Activated gamma-delta T cell treated with Interleukin-2 at 50 U/mL for 16 hours (primary cell): ENCODE results near the gene ANKRD60.
A peak's percentile ranks its signal among the peaks of the same experiment; 100 is the strongest.

Experiments used
- DNase-seq: peaks from one replicate; pipeline ENCODE4 v3.0.0-alpha.2; 2020

ANKRD60 gene

DNA sequence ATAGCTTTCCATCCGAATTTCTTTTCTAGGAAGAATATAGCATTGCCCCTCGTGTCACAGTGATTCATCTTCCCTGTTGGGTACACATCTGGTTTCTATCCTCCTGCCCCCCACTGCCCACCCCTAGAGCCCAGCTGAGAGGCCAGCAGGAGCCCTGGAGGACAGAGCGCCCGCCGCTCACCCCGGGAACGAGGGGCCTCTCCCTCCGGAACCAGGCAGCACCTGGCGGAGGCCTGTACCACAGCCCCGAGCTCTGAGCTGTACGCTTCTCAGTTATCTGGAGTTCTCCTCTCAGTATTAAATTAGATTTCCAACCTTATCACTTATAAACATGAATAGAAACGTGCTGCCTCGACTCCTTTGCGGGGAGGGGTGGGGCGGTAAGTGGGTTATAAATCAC is 6.0 kb downstream of the ANKRD60 start:
- DNase-seq, result no peak

DNA sequence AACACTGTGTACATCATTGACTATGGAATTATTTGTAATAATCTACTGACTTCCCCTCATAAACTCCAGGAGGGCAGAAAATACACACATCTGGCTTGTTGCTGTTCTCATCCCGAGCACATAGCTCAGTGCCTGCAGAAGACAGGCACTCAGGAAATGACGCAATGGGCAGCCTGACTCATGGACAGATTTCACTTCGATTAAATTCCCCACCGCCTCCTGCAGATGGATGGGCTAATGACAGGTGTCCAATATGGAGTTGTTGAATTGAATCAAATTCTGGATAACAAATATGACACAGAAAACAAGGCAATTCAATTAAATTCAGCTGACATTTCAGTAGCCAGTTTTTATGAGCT is 9.1 kb downstream of the ANKRD60 start:
- no peak for DNase-seq

DNA sequence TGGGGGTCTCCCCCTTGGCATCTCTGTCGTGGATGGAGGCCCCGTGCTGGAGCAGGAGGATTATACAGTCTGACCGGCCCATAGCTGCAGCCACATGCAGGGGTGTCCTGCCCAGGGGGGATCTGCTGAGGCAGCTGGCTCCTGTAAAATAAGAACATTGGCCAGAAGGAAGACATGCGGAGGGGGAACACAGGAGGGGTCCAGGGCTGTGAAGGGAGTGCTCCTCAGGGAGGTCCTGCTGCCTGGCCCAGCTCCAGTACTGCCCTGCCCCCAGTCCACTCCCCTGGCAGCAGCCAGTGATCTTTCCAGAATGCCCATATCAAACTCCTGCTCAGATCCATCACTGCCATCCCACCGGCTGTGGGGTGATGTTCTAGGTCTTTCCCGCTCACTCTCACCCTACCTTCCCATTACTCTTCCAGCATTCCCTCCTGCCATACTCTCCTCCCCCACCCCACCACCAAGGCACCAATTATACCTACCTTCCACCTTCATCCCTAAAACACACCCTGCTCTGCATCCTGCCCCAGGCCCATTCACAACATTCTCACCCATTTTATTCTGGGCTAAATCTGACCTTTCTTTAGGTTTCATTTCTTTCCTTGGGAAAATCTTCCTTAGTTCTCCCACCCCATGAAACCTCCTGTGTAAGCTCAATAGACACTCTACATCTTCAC is 9.7 kb downstream of the ANKRD60 start:
- DNase-seq, result no peak

DNA sequence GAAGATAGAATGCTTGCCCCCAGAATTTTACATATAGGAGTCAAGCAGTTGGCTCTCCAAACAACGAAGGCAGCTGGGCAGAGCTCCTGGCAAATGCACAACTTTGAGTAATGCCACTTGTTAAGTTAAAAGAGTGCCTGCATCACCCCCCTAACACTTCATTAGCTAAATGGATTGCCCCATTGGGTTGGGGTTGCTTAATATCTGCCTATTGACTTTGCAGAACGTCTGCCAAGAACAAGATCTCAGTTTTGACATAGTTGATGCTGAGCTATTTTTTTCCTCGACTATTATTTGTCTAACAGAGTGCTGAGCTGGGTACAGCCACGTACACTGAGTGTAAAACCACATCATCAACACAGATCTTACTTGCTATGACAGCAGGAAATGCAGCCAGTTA is 12.1 kb downstream of the ANKRD60 start:
- no peak for DNase-seq

DNA sequence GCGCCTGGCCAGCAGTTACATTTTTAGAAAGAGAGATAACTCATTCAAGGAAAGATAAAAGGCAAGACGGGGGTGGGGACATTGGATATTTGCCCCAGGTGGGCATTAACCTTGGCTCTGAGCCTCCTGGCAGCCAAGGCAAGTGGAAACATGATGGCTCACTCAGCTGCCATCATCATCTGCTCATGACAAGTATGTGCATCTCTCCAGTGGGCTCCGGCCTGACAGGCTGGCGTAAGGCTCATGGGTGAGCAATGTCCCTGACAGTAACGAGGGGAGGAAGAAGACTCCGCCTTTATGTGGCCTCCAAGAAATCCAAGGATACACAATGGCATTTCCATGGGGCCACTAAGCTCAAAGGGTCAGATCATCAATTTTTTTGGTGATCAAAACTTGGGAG is 13.3 kb downstream of the ANKRD60 start:
- DNase-seq, result no peak

DNA sequence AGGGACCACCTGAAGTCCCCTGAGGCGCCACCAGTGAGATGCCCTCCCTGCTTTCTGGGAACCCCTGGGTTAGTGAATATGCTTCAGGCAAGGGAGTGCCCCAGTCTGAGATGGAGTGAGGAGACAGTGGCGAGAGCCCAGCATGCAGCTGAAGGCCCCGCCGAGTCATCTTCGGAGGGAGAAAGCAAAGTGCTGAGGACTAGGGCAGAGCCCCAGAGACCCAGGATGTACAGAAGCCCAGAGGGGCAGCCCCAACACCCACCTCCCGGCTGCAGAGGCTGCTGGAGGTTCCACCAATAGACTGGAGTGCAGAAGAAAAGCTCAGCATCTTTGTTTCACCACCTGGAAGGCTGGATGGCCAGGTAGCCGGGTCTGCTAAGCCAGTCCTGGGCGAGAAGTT is 14.1 kb downstream of the ANKRD60 start:
- no peak for DNase-seq

DNA sequence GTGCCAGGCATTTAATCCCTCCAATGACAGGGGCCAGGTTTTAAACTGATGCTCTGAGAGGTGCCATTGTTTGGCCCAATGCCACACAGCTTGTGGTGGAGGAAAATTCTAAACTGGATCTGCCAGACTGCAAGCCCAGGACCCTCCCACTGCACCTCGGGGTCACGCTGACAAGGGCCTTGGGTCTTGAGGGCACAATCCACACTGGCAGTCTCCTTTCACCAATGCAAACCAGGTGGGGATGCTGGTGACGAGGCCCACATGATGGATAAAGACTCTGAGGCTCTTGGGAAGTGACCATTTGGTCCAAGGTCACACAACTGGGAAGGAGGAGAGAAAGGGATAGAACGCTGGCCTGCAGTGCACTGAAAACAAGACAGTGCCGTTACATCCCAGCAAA is 14.7 kb downstream of the ANKRD60 start:
- no peak for DNase-seq

DNA sequence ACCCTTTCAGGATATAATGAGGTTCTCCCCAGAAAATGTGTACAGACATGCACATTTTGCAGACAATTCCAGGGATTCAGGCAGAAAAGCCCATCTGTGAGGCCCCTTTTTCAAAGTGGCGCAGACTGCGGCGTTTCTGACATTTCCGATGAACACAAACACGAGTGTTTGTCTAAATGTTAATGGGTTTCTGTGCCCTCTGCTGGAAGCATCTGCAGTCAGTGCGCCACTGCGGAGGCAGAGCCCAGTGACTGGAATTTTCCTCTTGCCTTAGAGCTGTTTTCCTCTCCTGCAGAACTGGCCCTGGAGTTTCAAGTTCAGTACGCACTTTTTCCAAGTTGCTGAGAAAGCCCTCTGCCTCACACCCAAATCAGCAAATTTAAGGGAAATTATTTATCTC is 15.3 kb downstream of the ANKRD60 start:
- DNase-seq, result no peak

DNA sequence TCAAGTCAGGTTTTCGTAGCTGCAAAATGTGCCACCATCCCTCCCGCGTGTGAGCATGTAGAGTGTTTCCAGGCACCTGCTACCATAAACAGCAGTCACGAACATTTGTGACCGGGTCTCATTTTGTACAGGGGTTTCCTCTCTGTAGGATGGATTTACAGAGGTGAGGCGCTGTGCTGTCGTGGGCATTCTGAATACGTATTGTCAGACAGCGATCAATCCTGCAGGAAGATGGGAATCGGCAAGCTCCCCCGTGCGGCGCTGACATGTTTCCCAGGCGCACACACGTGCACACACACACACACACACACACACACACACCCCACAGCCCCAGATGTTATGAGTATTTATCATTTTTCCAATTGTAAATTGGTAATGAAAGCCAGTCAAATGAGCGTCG is 15.8 kb downstream of the ANKRD60 start:
- no peak for DNase-seq

DNA sequence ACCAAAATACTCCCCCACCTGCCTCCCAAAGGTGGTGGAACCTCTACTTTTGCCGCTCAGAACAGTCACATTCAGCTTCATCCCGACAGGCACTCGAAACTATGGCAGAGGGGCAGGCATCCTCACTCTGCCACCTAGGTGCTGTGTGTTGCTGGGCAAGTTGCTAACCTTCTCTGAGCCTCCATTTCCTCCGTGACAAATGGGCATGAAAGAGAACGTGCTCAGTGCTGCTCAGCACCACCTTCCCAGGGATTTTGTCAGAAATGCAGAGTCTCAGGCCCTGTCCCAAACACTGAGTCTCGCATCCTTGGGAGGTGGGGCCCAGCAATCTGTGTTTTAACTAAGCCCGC is 18.1 kb downstream of the ANKRD60 start:
- DNase-seq, result no peak

DNA sequence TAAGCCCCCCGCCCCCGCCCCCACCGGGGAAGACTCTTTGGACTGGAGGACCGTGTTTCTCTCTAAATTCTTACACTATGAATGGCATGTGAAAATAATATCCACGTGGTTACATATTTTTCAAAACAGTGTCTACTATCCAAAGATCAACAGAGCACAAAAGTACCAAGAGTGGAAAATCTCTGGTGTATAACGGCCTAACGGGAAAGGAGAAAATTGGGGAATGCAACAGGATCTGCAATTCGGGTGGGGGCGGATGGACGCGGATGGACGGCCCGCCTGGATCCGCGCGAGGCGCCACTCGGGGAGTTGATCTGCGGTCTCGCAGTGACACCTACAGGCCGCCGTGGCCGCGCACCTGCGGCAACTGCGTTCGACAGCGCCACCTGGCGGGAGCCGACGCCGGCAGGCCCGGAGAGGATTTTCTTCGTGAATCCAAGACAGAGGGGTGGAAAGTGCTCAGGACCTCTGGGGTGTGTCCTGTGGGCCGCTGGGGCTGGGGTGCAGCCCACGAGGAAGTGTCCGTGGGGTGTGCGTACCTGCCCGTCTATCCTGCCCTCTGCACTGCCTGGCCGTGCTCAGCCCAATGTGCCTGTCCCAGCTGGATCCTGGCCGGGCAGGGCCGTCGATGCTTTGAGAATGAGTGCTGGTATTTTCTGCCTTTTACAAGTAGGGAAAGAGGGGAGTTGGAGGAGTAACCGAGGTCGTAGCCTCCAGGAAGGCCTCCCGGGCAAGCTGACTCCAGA is 18.6 kb downstream of the ANKRD60 start:
- DNase-seq, result peak; percentile 88

DNA sequence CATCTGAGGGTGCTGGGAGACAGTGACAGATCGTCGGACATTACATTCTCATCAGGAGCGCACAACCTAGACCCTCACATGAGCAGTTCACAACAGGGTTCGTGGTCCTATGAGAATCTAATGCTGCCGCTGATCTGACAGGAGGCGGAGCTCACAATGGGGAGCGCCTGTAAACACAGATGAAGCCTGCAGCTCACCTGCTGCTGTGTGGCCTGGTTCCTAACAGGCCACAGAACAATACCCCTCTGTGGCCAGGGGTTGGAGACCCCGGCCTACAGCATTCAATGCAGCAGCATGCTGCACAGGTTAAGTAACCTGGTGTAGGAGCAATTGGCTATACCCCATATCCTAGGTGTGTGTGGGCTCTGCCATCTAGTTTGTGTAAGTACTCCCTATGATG is 19.5 kb downstream of the ANKRD60 start:
- no peak for DNase-seq

DNA sequence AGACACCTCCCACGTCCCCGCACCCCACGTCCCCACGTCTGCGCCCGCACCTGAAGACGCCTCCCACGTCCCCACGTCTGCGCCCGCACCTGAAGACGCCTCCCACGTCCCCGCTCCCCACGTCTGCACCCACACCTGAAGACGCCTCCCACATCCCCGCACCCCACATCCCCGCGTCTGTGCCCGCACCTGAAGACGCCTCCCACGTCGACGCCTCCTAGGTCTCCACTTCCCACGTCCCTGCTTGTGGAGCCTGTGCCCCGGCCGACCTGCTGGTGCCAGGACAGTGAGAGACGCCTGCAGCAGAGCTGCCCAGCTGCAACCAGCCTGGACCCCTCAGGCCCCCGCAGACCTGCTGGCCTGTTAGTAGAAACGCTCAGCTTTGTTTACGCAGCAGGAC is 22.6 kb downstream of the ANKRD60 start:
- DNase-seq, result no peak

DNA sequence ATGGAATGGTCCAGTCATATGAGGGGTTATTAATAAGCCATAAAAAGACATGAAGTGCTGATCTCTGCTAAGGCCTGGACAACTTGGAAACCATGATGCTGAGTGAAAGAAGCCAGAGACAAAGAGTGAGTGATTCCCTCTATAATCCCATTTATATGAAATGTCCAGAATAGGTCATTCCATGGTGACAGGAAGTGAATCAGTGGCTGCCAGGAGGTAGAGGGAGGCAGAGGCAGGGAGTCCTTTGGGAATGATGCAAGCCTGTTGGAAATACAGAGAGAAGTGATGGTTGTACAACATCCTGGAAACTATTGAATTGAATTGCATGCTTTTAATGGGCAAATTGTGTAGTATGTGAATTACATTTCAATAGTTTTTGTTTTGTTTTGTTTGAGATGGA is 26.4 kb downstream of the ANKRD60 start:
- no peak for DNase-seq

DNA sequence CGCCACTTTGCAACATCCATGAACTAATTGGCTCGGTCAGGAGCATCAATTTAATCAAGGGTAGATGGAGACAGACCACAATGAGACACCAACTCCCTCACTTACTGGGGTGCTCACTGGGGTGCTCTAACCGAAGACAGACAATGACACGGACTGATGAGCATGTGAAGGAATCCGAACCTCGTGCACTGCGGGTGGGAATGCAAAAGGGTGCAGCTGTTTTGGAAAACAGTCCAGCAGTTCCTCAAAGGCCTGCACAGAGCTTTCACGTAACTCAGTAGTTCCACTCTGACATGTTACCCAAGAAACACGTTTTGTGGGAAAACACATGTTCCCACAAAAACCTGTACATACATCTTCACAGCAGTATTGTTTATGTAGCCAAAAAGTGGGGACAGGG is 26.8 kb downstream of the ANKRD60 start:
- no peak for DNase-seq

DNA sequence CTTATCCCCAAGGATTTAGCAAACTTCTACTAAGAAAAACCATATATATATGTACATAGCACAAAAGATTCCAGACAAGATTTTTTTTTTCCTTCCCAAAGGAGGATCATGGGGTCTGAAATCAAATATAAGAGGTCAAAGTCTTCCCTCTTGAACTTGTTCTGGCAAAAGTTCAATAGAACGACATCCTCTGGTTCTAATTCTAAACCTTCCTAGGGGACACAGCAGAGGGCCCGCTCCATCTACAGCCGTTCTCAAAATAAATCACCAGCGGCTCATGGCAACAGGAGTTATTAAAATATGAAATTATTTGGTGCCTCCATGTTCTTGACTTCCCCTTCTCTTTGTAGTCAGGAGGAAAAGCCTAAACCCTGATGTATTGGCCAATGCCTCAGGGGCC is 29.0 kb downstream of the ANKRD60 start:
- no peak for DNase-seq

DNA sequence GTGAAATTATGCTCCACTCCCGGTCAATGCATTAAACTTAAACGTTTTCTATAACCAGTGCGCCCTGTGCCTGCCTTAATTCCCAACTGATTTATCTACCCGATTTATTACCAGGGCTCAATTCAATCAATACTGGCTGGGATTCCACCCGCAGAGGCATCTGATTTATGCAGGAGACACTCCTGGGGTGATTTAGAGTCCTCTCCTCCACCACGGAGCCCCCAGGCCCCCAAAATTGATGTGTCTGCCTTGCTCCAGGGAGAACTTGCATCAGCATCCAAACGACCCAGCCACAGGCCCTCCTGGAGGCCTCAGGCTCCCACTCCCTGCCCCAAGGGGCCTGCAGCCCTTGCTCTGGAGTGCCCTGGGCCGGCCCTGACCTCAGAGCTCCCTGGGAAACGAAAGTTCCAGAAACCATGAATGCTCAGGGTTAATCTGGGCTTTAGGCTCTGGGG is 29.5 kb downstream of the ANKRD60 start:
- no peak for DNase-seq

DNA sequence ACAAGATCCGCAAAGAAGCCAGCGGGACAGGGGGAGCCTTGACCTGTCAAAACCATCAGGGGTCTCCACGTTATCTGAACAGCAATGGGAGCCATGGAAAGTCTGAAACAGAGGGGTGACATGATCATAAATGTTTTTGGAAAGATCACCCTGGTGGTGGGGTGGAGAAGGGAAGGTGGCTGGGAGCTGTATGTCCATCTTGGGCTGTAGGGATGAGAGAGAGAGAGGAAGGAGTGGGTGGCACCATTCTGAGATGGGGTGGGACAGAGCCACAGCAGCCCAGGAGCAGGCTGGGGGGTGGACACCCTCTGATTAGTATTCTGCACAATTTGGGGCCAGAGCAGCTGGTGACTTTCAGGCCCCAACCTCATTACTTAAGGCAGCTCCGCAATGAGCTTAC is 30.1 kb downstream of the ANKRD60 start:
- no peak for DNase-seq

DNA sequence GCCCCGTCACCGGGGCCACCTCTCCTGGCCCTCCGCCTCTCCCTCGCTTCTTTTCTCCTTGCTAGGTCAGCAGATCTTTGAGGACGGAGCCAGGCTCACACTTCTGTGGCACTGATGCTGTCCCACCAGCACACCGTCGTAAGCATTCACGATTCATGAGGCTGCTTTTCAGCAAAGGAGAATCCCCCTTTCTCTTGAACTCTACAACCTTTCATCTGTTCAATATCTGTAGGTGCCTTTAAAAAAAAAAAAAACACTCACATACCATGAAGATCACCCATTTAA is 31.3 kb downstream of the ANKRD60 start:
- no peak for DNase-seq

DNA sequence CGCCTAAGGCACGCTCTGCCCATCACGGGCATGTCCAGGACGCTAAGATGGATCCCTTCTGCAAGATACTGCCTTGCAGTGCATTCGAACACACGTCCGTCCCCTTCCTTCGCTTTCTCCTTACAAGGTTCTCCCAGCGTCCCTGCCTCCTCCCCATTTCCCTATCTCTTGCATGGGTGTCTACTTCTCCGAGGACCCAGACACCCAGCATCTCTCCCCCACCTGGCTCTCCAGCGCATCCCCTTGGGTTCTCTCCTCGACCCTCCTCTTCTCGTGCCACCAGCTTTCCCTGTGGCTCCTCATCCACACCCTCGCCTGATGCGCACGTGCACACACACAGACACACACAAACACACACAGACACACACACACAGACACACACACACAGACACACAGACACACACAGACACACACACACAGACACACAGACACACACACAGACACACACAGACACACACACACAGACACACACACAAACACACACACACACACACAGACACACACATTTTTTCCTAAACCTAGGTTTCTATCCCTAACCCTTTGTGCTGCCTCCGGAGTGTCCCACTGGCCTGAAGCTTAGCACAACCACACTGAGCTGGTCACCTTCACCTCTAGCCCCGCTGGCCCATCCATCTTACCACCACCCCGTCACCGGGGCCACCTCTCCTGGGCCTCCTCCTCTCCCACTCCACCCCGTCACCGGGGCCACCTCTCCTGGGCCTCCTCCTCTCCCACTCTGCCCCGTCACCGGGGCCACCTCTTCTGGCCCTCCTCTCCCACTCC is 31.9 kb downstream of the ANKRD60 start:
- DNase-seq, result no peak

DNA sequence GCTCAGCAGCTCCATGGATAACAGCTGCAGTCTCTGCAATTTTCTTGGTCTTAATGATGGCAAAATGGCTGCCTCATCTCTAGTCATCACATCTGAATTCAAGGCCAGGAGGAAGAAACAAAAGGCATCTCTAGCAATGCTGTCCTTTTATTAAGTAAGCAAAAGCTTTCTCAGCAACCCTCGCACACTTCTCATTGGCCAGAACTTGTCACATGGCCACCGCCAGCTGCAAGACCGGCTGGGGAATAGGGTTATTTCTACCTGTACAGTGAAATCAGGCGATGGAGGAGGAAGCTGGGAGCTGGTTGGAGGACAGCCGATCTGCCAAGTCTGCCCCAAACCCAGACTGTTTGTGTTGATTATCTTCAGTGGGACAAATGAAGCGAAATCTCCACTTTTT is 33.4 kb downstream of the ANKRD60 start:
- no peak for DNase-seq

DNA sequence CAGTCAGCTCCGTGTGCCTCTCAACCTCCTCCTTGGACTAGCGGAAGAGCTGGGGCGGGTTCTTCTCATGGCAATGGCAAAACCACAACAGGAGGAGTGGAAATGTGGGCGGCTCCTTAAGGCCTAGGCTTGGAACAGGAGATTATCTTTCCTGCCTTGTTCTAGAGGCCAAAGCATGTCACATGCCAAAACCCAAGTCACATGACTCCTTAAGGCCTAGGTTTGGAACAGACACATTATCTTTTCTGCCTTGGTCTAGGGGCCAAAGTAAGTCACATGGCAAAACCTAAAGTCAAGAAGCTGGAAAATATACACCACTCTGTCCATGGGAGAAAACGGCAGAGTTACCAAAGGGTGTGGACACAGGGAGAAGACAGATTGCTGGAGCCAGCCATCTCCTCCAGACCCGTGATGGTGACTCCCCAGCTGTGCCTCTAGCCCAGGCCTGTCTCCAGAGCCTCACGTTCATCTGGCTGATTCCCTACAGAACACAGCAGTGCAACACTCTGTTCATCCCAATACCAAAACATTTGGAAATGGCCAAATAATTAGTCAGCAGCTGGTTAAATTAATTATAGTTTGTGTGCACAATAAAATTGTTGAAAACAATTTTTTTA is 34.2 kb downstream of the ANKRD60 start:
- no peak for DNase-seq

DNA sequence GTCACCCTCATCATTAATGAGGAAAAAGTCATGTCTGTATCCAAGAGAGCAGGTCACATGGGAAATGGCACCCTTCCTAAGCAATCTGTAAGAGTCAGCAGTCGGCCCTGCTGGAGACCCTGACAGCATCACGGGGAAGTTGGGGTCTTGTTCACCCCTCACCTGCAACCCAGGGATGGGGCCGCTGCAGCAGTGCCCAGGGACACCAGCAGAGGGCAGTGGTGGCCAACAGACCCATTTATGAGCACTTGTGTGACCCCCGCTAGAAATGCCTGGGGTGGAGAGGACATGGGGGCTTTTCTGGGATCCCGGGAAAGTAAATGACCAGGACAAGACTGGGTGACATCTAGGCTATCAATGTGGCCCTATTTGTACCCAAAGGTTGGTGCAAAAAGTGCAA is 35.9 kb downstream of the ANKRD60 start:
- no peak for DNase-seq

DNA sequence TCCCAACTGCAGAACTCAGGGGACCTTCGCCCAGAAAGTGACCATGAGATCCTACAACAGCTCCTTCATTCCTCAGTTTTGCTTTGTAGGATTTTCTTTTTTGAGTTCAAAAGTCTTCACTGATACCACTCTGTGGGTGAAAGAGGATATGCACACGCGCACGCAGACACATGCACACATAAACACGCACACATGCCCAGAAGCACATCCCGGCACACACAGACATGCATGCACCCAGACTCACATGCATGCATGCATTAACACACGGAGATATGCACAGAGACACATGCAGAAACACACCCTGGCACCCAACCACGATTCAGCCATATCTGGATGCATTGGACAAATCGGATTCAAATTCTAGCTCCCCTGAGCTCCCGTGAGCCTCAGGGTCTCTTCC is 36.4 kb downstream of the ANKRD60 start:
- DNase-seq, result no peak
